Measurements from ENCODE around the gene KLHL14. TPM values are rescaled to one million over a fixed set of nuclear protein-coding genes. Genes with fewer than 3 reads are reported as not detected.

The KLHL14 gene
- total RNA-seq, 2 experiments from 2014 or later, result 0.57 to 2.8 TPM

DNA sequence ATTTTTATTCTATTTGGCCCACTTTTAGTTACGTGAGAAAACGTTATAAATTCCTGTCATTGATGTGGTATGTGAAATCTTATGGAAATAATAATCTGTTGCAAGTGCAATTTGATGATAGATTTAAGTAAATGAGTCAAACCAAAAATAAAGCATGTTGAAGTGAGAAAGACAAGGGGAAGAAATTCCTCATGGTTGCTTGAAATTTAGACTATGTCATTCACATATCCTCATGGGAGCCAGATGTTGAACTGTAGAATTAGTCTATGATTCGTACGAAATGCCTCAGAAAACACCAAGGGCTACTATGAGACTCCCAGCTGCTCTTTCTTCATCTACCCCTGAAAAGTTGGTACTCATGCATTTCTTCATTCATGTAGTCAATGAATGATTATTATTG, 55.7 kb downstream of the KLHL14 start:
- no peaks in the 10 kb centered on the region for H3K36me3 ChIP-seq (ENCODE audit: insufficient read depth, low read length)
- no peaks in the 10 kb centered on the region for H3K79me2 ChIP-seq (ENCODE audit: insufficient read depth, low read depth, low read length)
- no peaks in the 10 kb centered on the region for H3K9me2 ChIP-seq (ENCODE audit: insufficient read depth, low read length)
- peaks cover 9% of the 10 kb centered on the region for H3K4me1 ChIP-seq (ENCODE audit: insufficient read depth, low read length, poor library complexity, severe bottlenecking)
- H3K4me2 ChIP-seq (ENCODE audit: low read length), result no peak overlapping the region
- ChIA-PET CTCF (ENCODE audit: unreplicated experiment) (no interaction called here), POLR2A (no interaction called here)
- TF ChIP-seq, protein P1, sequence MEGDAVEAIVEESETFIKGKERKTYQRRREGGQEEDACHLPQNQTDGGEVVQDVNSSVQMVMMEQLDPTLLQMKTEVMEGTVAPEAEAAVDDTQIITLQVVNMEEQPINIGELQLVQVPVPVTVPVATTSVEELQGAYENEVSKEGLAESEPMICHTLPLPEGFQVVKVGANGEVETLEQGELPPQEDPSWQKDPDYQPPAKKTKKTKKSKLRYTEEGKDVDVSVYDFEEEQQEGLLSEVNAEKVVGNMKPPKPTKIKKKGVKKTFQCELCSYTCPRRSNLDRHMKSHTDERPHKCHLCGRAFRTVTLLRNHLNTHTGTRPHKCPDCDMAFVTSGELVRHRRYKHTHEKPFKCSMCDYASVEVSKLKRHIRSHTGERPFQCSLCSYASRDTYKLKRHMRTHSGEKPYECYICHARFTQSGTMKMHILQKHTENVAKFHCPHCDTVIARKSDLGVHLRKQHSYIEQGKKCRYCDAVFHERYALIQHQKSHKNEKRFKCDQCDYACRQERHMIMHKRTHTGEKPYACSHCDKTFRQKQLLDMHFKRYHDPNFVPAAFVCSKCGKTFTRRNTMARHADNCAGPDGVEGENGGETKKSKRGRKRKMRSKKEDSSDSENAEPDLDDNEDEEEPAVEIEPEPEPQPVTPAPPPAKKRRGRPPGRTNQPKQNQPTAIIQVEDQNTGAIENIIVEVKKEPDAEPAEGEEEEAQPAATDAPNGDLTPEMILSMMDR (conservative IDR thresholded peaks at IDR 0.05; ENCODE audit: low read length), result no peak
- no peak for TF ChIP-seq EZH2phosphoT487 (IDR thresholded peaks at IDR 0.05; ENCODE audit: borderline replicate concordance, low read depth, low read length)
- H4K20me1 ChIP-seq (ENCODE audit: insufficient read depth, low read length), result no peaks in the 10 kb centered on the region
- H3K27ac ChIP-seq (ENCODE audit: low read depth, low read length, poor library complexity, severe bottlenecking), result no peak overlapping the region
- H2AFZ ChIP-seq (ENCODE audit: low read length), result no peak overlapping the region
- no peaks in the 10 kb centered on the region for H3K9me3 ChIP-seq (ENCODE audit: low read length)
- no peak for DNase-seq (ENCODE audit: low spot score)
- no peak overlapping the region for H3K4me3 ChIP-seq (ENCODE audit: low read depth, low read length, poor library complexity, severe bottlenecking)
- BruUV-seq (replicated peaks), result no TSS peak
- intact Hi-C loops (cut with micrococcal nuclease; ENCODE audit: unreplicated experiment), result no loop called here

GRCh38 chr18:32714571-32715148, 58.2 kb downstream of the KLHL14 start:
- Histone ChIP-seq H2AFZ (ENCODE audit: low read length) (peak overlapping the region; percentile 96), H3K4me2 (ENCODE audit: low read length) (peak overlapping the region; percentile 44), H3K9me2 (ENCODE audit: insufficient read depth, low read length) (no peaks in the 10 kb centered on the region), H3K79me2 (ENCODE audit: insufficient read depth, low read depth, low read length) (no peaks in the 10 kb centered on the region), H3K36me3 (ENCODE audit: insufficient read depth, low read length) (no peaks in the 10 kb centered on the region), H3K4me1 (ENCODE audit: insufficient read depth, low read length, poor library complexity, severe bottlenecking) (peaks cover 9% of the 10 kb centered on the region), H3K9me3 (ENCODE audit: low read length) (no peaks in the 10 kb centered on the region), H4K20me1 (ENCODE audit: insufficient read depth, low read length) (no peaks in the 10 kb centered on the region), H3K27ac (ENCODE audit: low read depth, low read length, poor library complexity, severe bottlenecking) (no peak overlapping the region), H3K4me3 (ENCODE audit: low read depth, low read length, poor library complexity, severe bottlenecking) (no peak overlapping the region)
- TF ChIP-seq, protein P1 (conservative IDR thresholded peaks at IDR 0.05; ENCODE audit: low read length), result peak; percentile 85
- no peak for TF ChIP-seq EZH2phosphoT487 (IDR thresholded peaks at IDR 0.05; ENCODE audit: borderline replicate concordance, low read depth, low read length)
- intact Hi-C loops (cut with micrococcal nuclease; ENCODE audit: unreplicated experiment), result loop anchor here (1.0 to 5.0 kb wide), 2 partner anchors 206 to 468 kb away; no protein-coding TSS in a partner anchor
- POLR2A ChIA-PET, result interaction anchor here (0.6 kb wide), 1 partner anchor 30 kb away, joined by 4 read pairs; no protein-coding TSS in a partner anchor
- DNase-seq (ENCODE audit: low spot score), result peak; percentile 75
- CTCF ChIA-PET (ENCODE audit: unreplicated experiment), result interaction anchor here (0.6 kb wide), 1 partner anchor 203 kb away, joined by 4 read pairs; no protein-coding TSS in a partner anchor
- no TSS peak for BruUV-seq (replicated peaks)

DNA sequence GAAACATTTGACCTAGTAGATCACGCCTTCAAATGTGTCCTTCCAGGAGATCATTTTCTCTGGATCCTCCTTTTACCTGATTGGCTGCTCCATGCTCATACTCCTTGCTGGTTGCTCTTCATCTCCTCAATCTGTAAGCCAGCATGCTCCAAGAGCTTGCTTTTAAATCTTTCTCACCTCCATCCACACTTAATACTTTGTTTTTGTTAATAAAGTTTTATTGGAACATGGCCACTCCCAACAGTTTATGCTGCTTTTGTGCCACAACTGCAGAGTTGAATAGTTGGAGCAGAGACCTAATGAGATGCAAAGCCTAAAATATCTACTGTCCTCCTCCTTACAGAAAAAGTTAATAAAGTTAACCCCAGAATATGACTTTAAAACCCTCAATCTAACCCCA, 60.0 kb downstream of the KLHL14 start:
- no peaks in the 10 kb centered on the region for H4K20me1 ChIP-seq (ENCODE audit: insufficient read depth, low read length)
- H3K4me1 ChIP-seq (ENCODE audit: insufficient read depth, low read length, poor library complexity, severe bottlenecking), result peaks cover 9% of the 10 kb centered on the region
- POLR2A ChIA-PET, result no interaction called here
- CTCF ChIA-PET (ENCODE audit: unreplicated experiment), result no interaction called here
- no peaks in the 10 kb centered on the region for H3K36me3 ChIP-seq (ENCODE audit: insufficient read depth, low read length)
- no peak overlapping the region for H3K27ac ChIP-seq (ENCODE audit: low read depth, low read length, poor library complexity, severe bottlenecking)
- no peaks in the 10 kb centered on the region for H3K9me3 ChIP-seq (ENCODE audit: low read length)
- no peak overlapping the region for H3K4me2 ChIP-seq (ENCODE audit: low read length)
- no peaks in the 10 kb centered on the region for H3K79me2 ChIP-seq (ENCODE audit: insufficient read depth, low read depth, low read length)
- intact Hi-C loops (cut with micrococcal nuclease; ENCODE audit: unreplicated experiment), result loop anchor here (5.0 kb wide), 1 partner anchor 469 kb away; no protein-coding TSS in a partner anchor
- no peak for DNase-seq (ENCODE audit: low spot score)
- no peak overlapping the region for H3K4me3 ChIP-seq (ENCODE audit: low read depth, low read length, poor library complexity, severe bottlenecking)
- TF ChIP-seq EZH2phosphoT487 (IDR thresholded peaks at IDR 0.05; ENCODE audit: borderline replicate concordance, low read depth, low read length), result no peak
- TF ChIP-seq, protein P1 (conservative IDR thresholded peaks at IDR 0.05; ENCODE audit: low read length), result no peak
- H3K9me2 ChIP-seq (ENCODE audit: insufficient read depth, low read length), result no peaks in the 10 kb centered on the region
- no TSS peak for BruUV-seq (replicated peaks)
- H2AFZ ChIP-seq (ENCODE audit: low read length), result no peak overlapping the region

Measured in OCI-LY7 (cell line).